GM21390 (cell line): ENCODE results near the gene HOXB5.

Experiments used
- ATAC-seq: cut with Tn5 transposase; IDR thresholded peaks from one replicate; pipeline ENCODE4 v1.9.1; 2021; ENCODE audit not compliant: unreplicated experiment

HOXB5 gene

GRCh38 chr17:48551596-48552465 lies 41.7 kb downstream of the HOXB5 start:
- no peak for ATAC-seq

GRCh38 chr17:48551214-48551555 lies 42.4 kb downstream of the HOXB5 start:
- ATAC-seq = no peak

DNA sequence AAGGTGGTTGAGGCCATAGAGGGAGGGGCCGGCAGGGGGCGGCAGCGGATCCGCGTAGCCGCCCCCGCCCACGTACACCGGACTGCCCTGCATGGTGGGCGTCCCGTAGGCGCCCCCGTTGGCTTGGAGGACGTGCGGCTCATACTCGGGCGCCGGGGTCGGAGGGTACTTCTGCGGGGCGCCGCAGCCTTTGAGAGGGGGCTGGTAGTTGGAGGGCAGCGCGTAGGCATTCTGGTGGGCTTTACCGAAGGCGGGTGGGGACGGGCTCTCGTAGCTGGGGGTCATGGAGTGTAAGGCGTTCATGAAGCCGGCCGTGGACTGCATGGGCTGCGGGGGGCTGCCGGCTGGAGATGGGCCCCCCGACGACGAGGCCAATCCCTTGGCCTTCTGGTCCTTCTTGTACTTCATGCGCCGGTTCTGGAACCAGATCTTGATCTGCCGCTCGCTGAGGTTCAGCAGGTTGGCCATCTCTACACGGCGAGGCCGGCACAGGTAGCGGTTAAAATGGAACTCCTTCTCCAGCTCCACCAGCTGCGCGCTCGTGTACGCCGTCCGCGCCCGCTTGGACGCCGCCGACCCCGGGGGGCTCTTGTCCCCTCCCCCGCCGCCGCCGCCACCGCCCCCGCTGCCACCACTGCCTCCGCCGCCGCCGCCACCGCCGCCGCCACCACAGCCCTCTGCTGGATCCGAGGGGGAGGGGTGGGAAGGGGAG lies 42.9 kb downstream of the HOXB5 start:
- no peak for ATAC-seq

GRCh38 chr17:48549914-48550501 lies 43.6 kb downstream of the HOXB5 start:
- ATAC-seq = no peak

GRCh38 chr17:48549281-48549630 lies 44.3 kb downstream of the HOXB5 start:
- no peak for ATAC-seq

- ATAC-seq = no peak
These were observed 44.9 kb downstream of the HOXB5 start for GRCh38 chr17:48548523-48549280.

DNA sequence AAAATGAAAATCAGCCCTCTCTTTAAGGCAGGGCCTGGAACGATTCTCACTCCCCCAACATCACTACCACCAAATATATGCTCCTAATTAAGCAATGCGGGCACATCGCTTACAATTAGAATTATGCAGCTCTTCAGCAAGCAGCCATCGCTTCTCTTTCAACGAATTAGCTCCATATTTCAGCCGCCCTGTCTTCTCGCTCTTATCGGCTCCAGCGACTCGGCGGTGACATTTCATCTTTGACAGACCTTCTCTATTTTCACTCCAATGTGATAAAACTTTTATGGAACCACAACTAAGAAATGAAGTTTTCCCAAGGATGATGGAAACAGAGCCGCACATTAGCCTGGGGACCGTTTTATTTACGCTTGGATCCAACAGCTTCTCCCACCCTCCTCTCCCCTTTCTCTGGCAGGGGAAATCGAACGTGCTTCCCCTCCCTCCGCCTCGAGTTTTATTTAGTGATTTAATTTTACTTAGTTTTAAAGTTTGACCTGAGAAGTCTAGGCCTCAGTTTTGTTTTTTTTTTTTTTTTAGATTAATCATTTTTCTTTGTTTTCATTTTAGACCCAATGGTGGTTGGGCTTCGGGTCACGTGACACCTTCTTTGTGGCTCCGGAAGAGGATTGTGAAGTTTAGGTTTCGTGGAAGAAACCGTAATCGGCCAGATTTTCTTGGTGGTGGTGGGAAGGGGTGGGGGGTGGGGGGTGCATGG lies 45.6 kb downstream of the HOXB5 start:
- no peak for ATAC-seq

GRCh38 chr17:48546924-48547807 lies 46.4 kb downstream of the HOXB5 start:
- no peak for ATAC-seq

- ATAC-seq = no peak
These were observed 47.2 kb downstream of the HOXB5 start for GRCh38 chr17:48546137-48546923.

DNA sequence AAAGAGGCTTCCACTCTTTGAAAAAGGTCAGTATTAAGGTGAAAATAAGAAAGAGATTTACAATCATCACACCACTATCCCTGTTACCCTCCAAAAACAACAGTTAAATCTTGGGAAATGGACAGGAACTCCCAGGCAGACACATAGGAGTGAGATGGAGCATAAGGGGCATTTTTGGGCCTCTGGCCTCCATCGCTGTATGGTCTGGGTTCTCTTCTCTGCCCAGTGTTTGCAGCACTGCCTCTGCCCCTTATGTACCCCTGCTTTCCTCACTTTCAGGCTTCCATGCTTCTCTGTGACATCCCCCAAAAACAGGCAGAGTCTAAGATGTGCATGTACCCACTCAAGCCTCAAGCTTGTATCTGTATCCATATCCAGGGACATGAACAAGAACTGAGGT lies 48.0 kb downstream of the HOXB5 start:
- ATAC-seq = no peak

GRCh38 chr17:48545022-48545375 lies 48.6 kb downstream of the HOXB5 start, which contains the start of gene HOXB2:
Gene HOXB2 (minus strand): TSS chr17:48545109. CDS start chr17:48544911, 198 bp downstream.
- ATAC-seq = no peak

GRCh38 chr17:48544349-48545021 lies 49.1 kb downstream of the HOXB5 start:
- ATAC-seq = no peak

GRCh38 chr17:48543854-48544348 lies 49.7 kb downstream of the HOXB5 start:
- ATAC-seq = no peak

DNA sequence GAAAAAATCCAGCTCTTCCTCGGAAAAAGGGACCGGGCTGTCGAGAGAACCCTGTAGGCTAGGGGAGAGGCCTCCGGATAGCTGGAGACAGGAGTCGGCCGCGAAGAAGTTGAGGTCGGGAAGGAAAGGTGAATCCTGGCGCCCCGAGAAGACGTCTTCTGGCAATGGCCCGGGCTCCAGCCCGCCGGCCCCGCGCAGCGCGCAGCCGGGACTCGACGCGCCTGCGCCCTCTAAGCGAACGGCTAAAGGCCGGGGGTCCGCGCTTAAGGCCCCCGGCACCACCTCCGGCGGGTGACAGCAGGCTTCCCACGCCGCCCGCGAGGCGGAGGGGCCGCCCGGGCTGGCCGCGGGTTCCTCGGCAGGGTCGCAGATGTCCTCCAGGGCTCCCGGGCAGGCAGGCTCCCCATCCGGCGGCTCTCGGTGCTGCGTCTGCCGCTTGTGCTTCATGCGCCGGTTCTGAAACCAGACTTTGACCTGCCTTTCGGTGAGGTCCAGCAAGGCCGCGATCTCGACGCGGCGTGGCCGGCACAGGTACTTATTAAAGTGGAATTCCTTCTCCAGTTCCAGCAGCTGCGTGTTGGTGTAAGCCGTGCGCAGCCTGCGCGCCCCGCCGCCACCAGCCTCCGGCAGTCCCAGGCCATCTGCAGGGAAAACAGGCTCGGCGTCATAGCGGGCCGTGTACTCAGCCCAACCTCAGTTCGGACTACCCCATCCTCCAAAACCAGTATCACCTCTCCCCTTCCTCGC lies 50.3 kb downstream of the HOXB5 start:
- no peak for ATAC-seq

GRCh38 chr17:48542698-48543106 lies 50.9 kb downstream of the HOXB5 start:
- no peak for ATAC-seq

GRCh38 chr17:48542114-48542656 lies 51.4 kb downstream of the HOXB5 start:
- no peak for ATAC-seq

DNA sequence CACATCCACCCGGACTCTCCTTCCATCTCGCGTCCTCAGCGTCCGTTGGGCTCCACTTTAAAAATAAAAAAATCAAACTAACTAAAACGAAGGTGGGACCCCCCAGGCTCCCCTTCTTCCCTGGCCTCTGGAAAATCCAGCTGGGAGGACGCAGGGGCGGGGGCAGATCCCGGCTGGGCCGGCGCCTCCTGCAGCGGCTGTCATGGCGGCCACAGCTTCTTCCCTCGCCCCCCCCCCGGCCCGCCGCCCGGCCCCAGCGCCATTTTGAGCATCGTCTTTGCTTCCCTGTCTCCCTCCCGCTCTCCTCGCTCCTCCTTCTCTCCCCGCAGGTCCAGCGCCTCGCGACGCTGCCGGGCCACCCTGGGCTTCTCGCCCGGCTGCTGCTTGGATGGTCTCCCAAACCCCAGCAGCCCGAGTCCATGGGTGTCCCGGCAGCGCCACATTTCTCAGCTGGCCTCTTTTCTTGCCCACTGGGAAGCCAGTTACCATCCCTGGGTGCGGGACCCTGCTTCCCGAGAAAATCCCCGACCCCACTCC lies 51.9 kb downstream of the HOXB5 start:
- no peak for ATAC-seq
